ENCODE data around the gene LATS2. TPM values are rescaled to one million over a fixed set of nuclear protein-coding genes. Genes with fewer than 3 reads are reported as not detected.
"Not testable (repeated sequence)": the region's sequence is repeated elsewhere in the genome, so short reads cannot be mapped to it uniquely, and the experiment has no call there.

Gene LATS2
- total RNA-seq, 1 donor from 2014 or later: 30.1 TPM

DNA sequence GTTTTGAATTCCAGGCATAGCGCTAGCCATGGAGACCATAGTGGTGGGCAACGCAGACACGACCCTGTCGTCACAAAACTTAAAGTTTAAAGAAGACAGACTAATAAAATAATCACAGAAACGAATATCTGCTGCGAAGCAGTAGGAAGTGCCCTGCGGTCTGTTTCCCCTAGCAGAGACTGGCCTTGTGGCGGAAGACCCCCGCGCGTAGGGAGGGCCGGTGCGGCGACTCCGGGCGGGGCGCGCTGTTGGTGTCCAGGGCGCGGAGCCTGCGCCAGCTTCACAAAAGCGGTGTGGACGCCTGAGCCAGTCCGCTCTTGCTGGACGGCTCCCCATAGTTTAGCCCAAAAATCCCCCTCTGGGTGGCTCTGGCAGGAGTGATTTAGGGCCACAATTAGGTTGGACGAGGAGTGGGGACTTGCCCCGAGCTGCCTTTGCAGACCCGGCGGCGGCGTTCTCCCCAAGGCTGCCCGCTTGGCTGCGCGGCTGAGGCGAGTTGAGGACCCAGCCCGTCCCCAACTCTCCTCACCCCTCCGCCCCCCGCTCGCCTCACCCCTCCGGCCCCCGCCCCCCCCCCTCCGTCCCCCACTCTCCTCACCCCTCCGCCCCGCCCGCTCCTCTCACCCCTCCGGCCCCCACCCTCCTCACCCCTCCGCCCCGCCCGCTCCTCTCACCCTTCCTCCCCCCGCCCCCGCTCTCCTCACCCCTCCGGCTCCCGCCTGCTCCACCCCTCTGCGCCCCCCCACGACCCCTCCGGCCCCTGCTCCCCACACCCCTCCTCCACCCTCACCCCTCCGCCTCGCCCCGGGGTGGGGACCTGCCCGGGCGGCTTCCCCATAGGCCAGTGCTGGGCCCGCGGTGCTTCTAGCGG lies 14.2 kb upstream of the LATS2 start:
- DNase-seq (ENCODE audit: low spot score): no peak

DNA sequence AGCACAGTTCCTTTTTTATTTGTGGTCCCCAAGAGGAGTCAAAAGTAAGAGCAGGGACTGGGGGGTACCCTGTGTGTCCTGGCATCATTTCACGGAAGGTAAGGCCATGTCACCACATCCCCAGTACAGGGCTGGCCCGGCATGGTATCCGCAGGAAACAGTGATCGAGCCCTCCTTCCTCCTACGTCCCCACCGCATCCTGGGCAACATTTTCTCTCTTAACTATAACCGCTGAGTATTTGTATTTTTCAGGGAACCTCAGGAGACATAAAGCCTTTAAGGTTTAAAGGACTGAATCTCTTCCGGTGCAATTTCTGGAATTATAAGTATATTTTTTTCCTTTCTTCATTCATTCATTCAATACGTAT lies 13.6 kb upstream of the LATS2 start:
- DNase-seq (ENCODE audit: low spot score): no peak

DNA sequence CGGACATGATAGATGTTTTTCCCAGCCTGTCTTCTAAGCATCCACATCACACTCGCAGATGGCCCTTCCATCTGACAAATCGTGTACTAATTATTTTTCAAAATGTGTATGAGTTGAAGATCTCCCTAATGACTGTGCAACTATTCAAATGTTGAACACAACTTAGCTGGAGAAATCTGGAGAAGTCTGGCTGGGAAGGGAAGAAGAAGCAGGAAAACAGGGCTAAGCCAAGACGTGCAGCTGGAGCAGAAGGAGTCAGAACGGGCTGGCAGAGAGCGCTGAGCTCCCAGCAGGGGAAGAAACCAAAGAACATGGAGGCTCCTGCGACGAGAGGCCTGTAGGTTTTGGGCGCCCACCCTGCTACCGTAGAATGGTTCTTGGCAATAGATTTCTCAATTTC lies 13.2 kb upstream of the LATS2 start:
- no peak for DNase-seq (ENCODE audit: low spot score)

DNA sequence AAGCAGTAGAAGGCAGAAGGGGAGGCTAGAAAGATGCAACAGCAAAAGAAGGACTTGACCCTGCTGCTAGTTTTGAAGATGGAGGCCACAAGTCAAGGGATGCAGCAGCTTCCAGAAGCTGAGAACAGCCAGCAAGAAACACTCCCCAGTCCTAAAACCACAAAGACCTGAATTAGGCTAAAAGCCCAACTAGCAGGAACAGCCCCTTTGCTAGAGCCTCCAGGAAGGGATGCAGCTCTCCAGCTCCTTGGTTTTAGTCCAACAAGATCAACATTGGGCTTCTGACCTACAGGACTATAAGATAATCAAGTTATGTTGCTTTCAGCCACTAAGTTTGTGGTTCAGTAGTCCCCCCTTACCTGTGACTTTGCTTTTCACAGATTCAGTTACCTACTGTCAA lies 10.5 kb upstream of the LATS2 start:
- DNase-seq (ENCODE audit: low spot score): no peak

DNA sequence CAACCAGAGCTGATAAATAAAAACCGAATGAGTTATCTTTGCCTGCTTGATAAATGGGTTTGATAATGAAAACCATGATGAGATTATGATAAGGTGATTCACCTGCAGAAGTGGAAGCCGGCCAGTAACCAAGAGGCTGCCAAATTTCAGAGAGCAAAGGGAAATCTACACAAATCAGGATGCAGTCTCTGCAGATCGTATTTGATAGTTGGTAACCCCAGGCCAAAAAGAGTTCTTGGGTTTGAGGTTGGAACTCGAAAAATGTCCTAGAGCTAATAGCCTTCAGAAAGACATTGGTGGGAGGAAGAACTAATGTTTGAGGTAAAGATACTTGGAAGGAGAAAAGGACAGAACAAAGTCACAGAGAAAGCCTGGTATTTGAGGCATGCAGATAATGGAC lies 9.6 kb upstream of the LATS2 start:
- DNase-seq (ENCODE audit: low spot score): no peak

DNA sequence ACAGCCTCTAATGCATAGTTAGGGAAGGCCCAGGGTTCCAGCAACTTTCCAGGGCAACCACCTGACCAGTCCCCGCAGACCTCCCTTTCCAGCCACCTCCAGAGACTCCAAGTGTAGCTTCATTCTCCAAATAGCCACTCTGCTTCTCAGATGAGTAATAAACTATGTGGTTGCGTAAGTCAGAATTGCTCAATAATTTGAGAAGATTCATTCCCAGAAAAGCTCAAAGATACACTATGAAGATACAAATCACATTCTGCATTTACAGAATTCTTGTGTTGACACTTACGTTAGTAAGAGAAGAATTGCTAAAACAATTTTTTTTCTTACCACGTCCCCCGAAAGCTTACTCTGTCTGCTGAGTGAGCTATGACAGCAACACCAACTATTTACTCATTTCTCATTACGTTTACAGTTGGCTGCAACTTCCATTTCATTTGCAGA lies 8.2 kb upstream of the LATS2 start:
- no peak for DNase-seq (ENCODE audit: low spot score)

DNA sequence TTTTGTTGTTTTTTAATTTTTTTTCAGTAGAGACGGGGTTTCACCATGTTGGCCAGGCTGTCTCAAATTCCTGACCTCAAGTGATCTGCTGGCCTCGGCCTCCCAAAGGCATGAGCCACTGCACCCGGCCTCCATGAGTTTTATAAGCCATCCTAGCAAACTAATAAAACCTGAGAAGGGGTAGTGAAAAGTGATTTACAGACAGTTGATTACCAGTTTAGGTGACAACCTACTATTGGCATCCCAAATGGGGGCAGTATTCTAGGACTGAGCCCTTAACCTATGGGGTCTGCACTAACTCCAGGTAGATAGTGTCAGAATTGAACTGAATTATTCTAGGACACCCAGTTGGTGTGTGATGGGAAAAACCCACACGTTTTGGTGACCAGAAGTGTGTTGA lies 6.5 kb upstream of the LATS2 start:
- no peak for DNase-seq (ENCODE audit: low spot score)

DNA sequence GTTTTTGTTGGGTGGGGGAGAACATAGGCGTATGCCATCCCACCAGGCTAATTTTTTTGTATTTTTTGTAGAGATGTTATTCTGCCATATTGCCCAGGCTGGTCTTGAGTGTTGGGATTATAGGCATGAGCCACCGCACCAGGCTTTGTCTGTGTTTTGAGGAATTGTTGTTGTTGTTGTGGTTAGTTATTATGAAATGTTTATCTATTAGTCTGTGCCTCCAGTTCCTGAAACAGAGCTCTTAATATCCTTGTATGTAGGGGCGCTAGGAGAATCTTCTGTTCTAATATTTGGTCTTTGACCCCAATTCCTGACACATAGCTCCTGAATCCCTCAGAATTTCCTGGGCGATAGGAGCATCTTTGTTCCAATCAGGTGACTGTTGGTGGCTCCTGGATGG lies 5.6 kb upstream of the LATS2 start:
- DNase-seq (ENCODE audit: low spot score): no peak

DNA sequence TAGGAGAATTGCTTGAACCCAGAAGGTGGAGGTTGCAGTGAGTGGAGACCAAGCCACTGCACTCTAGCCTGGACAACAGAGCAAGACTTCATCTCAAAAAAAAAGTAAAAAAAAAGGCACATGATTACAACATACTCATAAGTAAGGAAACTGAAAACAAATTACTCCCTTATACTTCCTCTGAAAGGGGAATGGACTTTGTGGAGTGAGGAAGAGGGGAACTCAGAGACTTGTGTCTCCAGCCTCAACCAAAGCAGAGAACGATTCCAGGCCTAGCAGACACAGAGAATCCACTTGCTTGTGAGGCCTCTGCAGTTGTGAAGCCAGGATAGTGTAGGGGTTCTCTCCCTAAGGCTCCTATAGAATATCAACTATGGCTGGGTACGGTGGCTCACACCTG lies 4.3 kb upstream of the LATS2 start:
- DNase-seq (ENCODE audit: low spot score): no peak

DNA sequence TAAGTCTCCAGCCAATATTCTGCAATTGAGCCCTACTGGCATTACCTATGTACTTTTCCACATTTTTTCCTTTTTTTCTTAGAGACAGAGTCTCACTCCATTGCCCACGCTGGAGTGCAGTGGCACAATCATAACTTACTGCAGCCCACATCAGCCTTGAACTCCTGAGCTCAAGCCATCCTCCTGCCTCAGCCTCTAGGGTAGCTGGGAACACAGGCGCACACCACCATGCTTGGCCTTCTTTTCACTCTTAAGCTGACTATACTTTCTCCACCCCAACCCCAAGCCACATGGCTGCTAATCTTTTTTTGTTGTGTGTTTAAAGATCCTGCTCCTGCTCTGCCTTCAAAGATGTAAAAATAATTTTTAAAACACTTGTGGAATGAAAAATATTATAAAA lies 1.6 kb upstream of the LATS2 start:
- no peak for DNase-seq (ENCODE audit: low spot score)

DNA sequence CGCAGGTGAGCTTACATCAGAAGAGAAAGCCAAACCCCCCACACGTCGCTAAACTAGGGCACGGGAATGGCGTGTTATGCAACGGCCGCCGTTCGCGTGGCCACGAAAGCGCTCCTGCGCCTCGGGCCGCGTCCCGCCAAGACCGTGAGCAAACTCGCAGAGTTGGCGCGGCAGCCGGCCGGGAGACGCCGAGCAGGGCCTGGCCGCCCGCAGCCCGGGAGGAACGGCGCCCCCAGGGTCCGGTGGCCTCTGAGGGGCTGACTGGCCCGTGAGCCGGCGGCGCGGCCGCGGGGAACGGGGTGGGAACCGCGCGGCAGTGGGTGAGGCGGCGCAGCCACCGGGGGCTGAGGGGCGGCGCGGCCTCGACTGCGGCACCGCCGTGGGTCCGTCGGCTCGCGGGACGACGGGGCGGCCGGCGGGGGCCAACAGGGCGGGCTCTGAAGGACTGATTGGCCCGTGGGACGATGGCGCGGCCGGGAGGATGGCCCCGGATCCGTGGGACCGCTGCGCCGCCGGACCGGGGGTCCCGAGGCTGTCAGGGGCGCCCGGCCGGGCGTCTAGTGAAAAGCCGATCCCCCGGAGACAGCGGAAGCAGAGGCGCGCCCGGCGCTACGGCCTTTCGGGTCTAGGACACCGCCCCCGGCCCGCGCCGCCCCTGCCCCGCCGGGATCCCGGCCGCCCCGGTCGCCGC lies 903 bp downstream of the LATS2 start:
- peak; percentile 47 for DNase-seq (ENCODE audit: low spot score)

DNA sequence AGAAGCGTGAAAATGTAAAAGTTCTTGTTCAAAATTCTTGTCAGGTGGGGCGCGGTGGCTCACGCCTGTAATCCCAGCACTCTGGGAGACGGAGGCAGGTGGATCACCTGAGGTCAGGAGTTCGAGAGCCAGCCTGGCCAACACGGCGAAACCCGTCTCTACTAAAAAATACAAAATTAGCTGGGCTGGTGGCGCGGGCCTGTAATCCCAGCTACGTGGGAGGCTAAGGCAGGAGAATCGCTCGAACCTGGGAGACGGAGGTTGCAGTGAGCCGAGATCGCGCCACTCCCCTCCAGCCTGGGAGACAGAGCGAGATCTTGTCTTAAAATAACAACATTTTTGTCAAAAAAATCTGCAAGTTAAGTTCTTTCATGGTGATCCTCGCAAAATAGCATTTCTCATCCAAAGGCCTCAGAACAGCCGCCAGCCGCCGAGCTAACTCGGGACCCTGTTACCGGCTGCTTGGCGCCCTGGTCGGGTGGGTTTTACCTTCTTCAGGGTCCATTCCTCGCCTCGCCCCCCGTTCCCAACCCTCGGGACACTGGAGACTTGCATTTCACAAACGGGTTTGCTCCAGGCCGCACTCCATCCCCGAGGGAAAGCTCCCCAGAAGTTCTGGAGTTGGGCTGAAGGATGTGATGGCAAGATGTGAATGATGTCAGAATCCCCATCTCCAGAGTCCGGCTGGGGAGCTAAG lies 1.6 kb downstream of the LATS2 start:
- no peak for DNase-seq (ENCODE audit: low spot score)

DNA sequence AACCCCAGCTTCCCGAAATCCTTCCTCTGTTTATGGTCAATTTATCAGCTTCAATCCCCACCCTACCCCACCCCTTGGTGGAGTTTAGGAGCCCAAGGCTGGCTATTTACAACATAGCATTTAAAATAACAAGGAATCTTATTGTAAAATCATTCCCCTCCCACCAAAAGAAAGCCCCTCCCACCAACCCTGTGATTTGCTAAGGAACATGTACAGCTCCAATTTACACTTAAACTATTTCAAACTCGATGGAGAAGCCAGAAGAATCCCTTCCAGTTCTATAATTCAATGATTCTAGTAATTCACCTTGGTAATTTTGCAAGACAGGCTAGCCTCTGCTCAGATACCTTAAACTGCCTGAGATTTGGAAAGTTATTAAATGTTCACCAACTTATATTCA lies 3.0 kb downstream of the LATS2 start:
- no peak for DNase-seq (ENCODE audit: low spot score)

DNA sequence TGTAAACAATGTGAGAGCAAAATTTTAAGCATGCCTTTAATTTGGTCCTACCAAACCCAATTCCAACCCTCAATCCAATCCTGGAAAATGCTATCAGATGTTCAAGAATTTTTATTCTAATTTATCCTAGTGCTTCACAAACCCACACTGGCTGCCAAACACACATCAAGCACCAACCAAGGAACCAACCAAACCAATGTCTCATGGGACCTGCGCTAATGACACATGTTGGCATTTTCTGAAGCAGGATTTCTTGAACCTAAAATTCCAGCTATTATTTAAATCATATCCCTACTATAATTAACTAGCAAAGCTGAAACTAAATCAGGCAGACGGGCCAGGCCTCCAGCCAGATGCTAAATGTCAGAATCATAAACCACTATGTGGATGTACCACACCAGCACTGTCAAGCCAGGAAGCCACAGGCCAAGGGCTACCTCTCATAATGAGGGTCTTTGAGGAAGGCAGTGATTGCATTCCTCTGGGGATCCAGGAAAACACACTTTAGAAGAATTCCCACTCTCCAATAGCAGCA lies 5.8 kb downstream of the LATS2 start:
- no peak for DNase-seq (ENCODE audit: low spot score)

DNA sequence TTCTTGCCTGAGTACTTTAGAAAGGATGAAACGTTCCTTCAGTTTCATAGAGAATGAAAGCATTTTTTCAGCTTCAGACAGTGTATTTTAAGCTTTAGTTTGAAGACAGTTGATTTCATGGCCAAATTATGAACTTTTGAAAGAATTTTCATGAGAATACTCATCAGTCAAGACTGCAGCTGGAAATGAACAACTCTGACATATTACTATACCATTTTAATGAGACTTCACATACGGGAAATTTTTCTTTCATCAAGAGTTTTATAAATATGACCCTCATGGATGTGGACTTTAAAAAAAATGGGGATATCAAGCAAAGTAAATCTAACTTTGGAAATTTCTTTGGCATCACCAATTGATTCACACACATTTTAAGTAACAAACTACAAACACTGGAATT lies 6.4 kb downstream of the LATS2 start:
- DNase-seq (ENCODE audit: low spot score): no peak

DNA sequence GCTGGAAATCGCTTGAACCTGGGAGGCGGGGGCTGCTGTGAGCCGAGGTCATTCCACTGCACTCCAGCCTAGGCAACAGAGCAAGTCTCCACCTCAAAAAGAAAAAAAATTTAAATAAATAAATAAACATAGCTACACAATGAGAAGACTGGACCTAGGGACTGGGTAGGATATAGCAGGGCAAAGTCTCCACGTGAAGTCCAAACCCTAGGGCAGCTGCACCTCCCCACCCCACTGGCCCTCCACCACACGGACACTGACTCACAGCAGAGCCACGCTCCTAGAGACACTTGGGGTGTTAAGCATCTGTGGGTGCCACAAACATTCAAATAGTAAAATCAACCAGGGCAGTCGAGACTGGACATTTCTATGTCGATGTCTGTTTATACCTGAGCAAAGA lies 7.1 kb downstream of the LATS2 start:
- no peak for DNase-seq (ENCODE audit: low spot score)

DNA sequence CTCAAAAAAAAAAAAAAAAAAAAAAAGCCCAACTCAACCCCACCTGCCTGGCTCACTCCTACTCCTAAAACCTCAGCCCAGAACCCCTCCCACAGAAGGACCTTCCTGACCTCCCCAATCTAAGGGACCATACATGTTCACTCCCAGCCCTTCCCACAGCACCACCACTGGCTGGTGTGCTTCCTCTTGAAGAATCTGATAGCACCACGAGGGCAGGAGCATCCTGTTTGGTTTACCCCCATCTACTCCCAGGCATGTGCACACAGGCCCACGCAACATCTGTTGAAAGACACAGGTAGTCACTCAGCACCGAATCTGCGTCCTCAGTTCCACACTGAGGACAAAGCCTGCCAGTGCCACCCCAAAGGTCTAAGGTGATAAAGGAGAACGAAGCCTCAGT lies 8.2 kb downstream of the LATS2 start:
- peak; percentile 26 for DNase-seq (ENCODE audit: low spot score)

DNA sequence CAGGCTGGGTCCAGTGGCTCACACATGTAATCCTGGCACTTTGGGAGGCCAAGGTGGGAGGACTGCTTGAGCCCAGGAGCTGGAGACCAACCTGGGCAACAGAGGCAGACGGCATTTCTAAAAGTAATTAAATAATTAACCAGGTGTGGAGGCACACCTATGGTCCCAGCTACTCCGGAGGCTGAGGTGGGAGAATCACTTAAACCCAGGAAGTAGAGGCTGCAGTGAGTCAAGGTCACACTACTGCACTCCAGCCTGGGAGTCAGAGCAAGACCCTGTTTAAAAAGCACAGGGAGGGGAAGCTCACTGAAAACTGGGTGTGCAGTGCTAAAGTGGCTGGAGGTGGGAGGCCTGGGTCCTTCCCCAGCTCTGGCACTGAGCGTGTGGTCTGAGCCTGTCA lies 9.7 kb downstream of the LATS2 start:
- no peak for DNase-seq (ENCODE audit: low spot score)

DNA sequence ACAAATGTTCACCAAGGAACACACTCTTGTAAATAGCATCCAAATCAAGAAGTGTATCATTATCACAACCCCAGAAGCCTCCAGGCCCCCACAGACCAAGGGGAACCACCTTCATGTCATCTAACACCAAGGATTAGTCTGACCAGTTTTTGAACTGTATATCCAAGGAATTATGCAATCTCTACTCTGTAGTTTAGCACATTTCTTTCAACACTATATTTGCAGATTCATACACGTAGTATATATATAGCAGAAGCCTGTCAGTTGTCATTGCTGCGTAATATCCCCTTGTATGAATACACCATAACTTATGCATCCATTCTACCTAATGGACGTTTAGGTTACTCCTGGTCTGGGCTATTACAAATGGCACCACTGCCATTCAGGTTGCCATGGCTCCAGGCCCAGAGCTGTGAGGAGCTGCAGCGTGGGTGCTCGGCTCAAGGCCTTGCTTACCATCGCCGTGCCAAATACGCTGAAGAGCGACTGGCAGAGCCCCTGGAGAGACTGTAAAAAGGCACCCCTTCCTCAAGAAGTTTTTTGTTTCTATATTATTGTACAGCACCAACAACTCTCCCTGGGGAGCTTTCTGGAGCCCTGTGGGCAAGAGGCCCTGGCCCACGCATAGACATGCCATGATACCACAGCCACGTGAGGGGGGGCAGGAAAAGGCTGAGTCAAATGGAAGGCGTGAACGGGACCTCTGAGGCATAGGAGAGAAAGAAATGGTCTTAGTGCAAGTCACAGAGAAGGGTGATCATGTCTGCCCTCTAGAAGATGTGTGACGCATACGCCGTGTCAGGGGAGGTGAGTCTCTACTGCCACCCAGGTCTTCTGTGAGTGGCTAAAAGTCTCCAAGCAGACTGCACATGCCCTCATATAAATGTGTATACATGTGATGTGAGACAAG lies 10.8 kb downstream of the LATS2 start:
- no peak for DNase-seq (ENCODE audit: low spot score)

DNA sequence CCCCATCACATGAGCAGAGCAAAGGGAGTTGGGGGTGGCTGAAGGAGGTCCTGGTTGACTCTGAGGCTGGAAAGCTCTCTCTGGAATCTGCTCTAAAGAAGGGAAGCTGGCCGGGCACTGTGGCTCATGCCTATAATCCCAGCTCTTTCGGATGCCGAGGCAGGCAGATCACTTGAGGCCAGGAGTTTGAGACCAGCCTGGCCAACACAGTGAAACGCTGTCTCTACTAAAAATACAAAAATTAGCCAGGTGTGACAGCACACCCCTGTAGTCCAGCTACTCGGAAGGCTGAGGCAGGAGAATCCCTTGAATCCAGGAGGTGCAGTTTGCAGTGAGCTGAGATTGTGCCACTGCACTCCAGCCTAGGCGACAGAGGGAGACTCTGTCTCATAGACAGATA lies 11.7 kb downstream of the LATS2 start:
- DNase-seq (ENCODE audit: low spot score): not testable (repeated sequence)

DNA sequence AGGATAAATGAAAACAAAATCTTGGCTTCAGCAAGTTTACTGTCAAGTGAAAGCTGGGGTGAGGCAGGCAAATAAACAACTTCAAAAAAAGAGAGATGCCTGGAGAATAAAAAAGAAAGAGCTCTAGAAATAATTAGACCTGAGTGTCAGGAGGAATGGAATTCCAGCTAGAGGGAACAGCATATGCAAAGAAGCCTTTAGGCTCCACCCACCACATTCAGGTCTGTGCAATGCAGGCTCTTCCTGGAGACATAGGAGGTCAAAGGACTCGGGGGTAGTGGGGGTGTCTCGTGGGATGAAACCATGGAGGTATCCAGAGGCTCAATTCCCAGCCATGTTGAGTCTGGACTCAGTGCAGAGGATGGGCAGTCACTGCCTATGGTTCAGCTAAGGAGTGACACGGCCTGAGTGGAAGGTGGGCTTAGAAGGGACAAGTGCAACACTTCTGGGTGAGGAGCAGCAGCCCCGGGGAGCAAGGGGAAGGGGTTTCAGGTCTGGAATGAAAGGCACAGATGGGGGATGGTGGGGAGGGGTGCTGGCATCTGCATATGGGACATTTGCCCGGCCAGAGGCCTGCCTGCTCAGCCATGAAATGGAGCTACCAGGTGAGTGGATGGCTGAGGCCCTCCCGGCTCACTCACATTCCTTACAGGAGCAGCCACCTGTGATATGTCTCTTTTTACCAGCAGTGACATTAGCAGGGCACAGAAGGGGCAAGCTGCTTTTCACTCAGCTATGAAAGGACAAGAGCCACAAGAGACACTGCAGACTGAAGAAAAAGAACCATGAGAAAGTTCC lies 12.3 kb downstream of the LATS2 start:
- no peak for DNase-seq (ENCODE audit: low spot score)
